ENCODE measurements around the gene DYNC2H1. TPM values are rescaled to one million over a fixed set of nuclear protein-coding genes. Genes with fewer than 3 reads are reported as not detected.

Gene DYNC2H1
- total and polyA plus RNA-seq, 7 experiments from 2014 or later = 0.31 to 4.2 (median 2.3) TPM

- POLR2A ChIA-PET = no interaction called here
- intact Hi-C loops (cut with micrococcal nuclease) = no loop called here
- H3K36me3 ChIP-seq (ENCODE audit: control insufficient read depth in 2 of 3, insufficient read depth in 3 of 3, low read length in 3 of 3) = no peaks in the 10 kb centered on the region
- ATAC-seq = no peak
- H3K4me3 Mint-ChIP-seq = no peak overlapping the region
- no peaks in the 10 kb centered on the region for H3K4me1 Mint-ChIP-seq
- no peaks in the 10 kb centered on the region for H3K4me1 ChIP-seq (ENCODE audit: control insufficient read depth in 2 of 2, insufficient read depth in 2 of 2, low read length in 2 of 2)
- CTCF ChIA-PET = no interaction called here
- no peak overlapping the region for H3K27ac Mint-ChIP-seq
- no peaks in the 10 kb centered on the region for H3K9me3 Mint-ChIP-seq
- no peaks in the 10 kb centered on the region for H3K27me3 ChIP-seq (ENCODE audit: control insufficient read depth in 2 of 2, insufficient read depth in 2 of 2, low read length in 2 of 2)
- no peak for DNase-seq
- H3K9me3 ChIP-seq (ENCODE audit: control insufficient read depth in 2 of 3, low read length in 3 of 3) = no peaks in the 10 kb centered on the region
- H3K27me3 Mint-ChIP-seq = peaks cover 0 to 3% (median 0%) of the 10 kb centered on the region in 5 donors
- peaks cover 0 to 4% (median 0%) of the 10 kb centered on the region in 5 donors for H3K36me3 Mint-ChIP-seq
- H3K27ac ChIP-seq (ENCODE audit: low read depth, low read length) = no peak overlapping the region
- no peak overlapping the region for H3K4me3 ChIP-seq (ENCODE audit: low read length)
Measured at GRCh38 chr11:103340956-103341355, 231.7 kb downstream of the DYNC2H1 start.

- no peak overlapping the region for H3K27ac ChIP-seq (ENCODE audit: low read depth, low read length)
- H3K4me1 Mint-ChIP-seq = no peaks in the 10 kb centered on the region
- no peak overlapping the region for H3K4me3 Mint-ChIP-seq
- intact Hi-C loops (cut with micrococcal nuclease) = no loop called here
- peaks cover 0 to 4% (median 0%) of the 10 kb centered on the region in 5 donors for H3K36me3 Mint-ChIP-seq
- peaks cover 0 to 3% (median 0%) of the 10 kb centered on the region in 5 donors for H3K27me3 Mint-ChIP-seq
- no peaks in the 10 kb centered on the region for H3K27me3 ChIP-seq (ENCODE audit: control insufficient read depth in 2 of 2, insufficient read depth in 2 of 2, low read length in 2 of 2)
- DNase-seq (no peak), ATAC-seq (no peak)
- no peaks in the 10 kb centered on the region for H3K9me3 Mint-ChIP-seq
- no peaks in the 10 kb centered on the region for H3K4me1 ChIP-seq (ENCODE audit: control insufficient read depth in 2 of 2, insufficient read depth in 2 of 2, low read length in 2 of 2)
- POLR2A ChIA-PET = no interaction called here
- H3K9me3 ChIP-seq (ENCODE audit: control insufficient read depth in 2 of 3, low read length in 3 of 3) = no peaks in the 10 kb centered on the region
- H3K4me3 ChIP-seq (ENCODE audit: low read length) = no peak overlapping the region
- no peak overlapping the region for H3K27ac Mint-ChIP-seq
- H3K36me3 ChIP-seq (ENCODE audit: control insufficient read depth in 2 of 3, insufficient read depth in 3 of 3, low read length in 3 of 3) = no peaks in the 10 kb centered on the region
- CTCF ChIA-PET = interaction anchor here (0.6 kb wide), 1 partner anchor 494 kb away, joined by 3 read pairs; no protein-coding TSS in a partner anchor
Measured at GRCh38 chr11:103344886-103345285, 235.7 kb downstream of the DYNC2H1 start.

GRCh38 chr11:103349595-103349994, 240.4 kb downstream of the DYNC2H1 start:
- no peak for ATAC-seq

GRCh38 chr11:103354656-103355055, 245.4 kb downstream of the DYNC2H1 start:
- peaks cover 0 to 1% (median 0%) of the 10 kb centered on the region in 7 donors for H3K4me1 Mint-ChIP-seq
- ChIA-PET POLR2A (no interaction called here), CTCF (no interaction called here)
- Histone ChIP-seq H3K4me3 (ENCODE audit: low read length) (no peak overlapping the region), H3K4me1 (ENCODE audit: control insufficient read depth in 2 of 2, insufficient read depth in 2 of 2, low read length in 2 of 2) (no peaks in the 10 kb centered on the region), H3K36me3 (ENCODE audit: control insufficient read depth in 2 of 3, insufficient read depth in 3 of 3, low read length in 3 of 3) (no peaks in the 10 kb centered on the region), H3K9me3 (ENCODE audit: control insufficient read depth in 2 of 3, low read length in 3 of 3) (no peaks in the 10 kb centered on the region), H3K27me3 (ENCODE audit: control insufficient read depth in 2 of 2, insufficient read depth in 2 of 2, low read length in 2 of 2) (no peaks in the 10 kb centered on the region), H3K27ac (ENCODE audit: low read depth, low read length) (no peak overlapping the region)
- H3K27me3 Mint-ChIP-seq = no peaks in the 10 kb centered on the region
- no peaks in the 10 kb centered on the region for H3K9me3 Mint-ChIP-seq
- ATAC-seq (no peak), DNase-seq (no peak)
- no peak overlapping the region for H3K4me3 Mint-ChIP-seq
- H3K36me3 Mint-ChIP-seq = no peaks in the 10 kb centered on the region
- H3K27ac Mint-ChIP-seq = no peak overlapping the region
- intact Hi-C loops (cut with micrococcal nuclease) = no loop called here

More at GRCh38 chr11:103349595-103349994, 240.4 kb downstream of the DYNC2H1 start:
- POLR2A ChIA-PET = no interaction called here
- Histone ChIP-seq H3K4me1 (ENCODE audit: control insufficient read depth in 2 of 2, insufficient read depth in 2 of 2, low read length in 2 of 2) (no peaks in the 10 kb centered on the region), H3K9me3 (ENCODE audit: control insufficient read depth in 2 of 3, low read length in 3 of 3) (no peaks in the 10 kb centered on the region), H3K36me3 (ENCODE audit: control insufficient read depth in 2 of 3, insufficient read depth in 3 of 3, low read length in 3 of 3) (no peaks in the 10 kb centered on the region), H3K27ac (ENCODE audit: low read depth, low read length) (no peak overlapping the region), H3K4me3 (ENCODE audit: low read length) (no peak overlapping the region), H3K27me3 (ENCODE audit: control insufficient read depth in 2 of 2, insufficient read depth in 2 of 2, low read length in 2 of 2) (no peaks in the 10 kb centered on the region)
- CTCF ChIA-PET = no interaction called here
- intact Hi-C loops (cut with micrococcal nuclease) = no loop called here
- Mint-ChIP-seq H3K9me3 (no peaks in the 10 kb centered on the region), H3K4me1 (no peaks in the 10 kb centered on the region), H3K36me3 (no peaks in the 10 kb centered on the region), H3K27ac (no peak overlapping the region), H3K4me3 (no peak overlapping the region), H3K27me3 (peaks cover 0 to 3% (median 0%) of the 10 kb centered on the region in 5 donors)
- no peak for DNase-seq

GRCh38 chr11:103358251-103358650, 249.0 kb downstream of the DYNC2H1 start:
- Histone ChIP-seq H3K9me3 (ENCODE audit: control insufficient read depth in 2 of 3, low read length in 3 of 3) (no peaks in the 10 kb centered on the region), H3K4me3 (ENCODE audit: low read length) (no peak overlapping the region), H3K36me3 (ENCODE audit: control insufficient read depth in 2 of 3, insufficient read depth in 3 of 3, low read length in 3 of 3) (no peaks in the 10 kb centered on the region), H3K4me1 (ENCODE audit: control insufficient read depth in 2 of 2, insufficient read depth in 2 of 2, low read length in 2 of 2) (no peaks in the 10 kb centered on the region), H3K27ac (ENCODE audit: low read depth, low read length) (no peak overlapping the region), H3K27me3 (ENCODE audit: control insufficient read depth in 2 of 2, insufficient read depth in 2 of 2, low read length in 2 of 2) (no peaks in the 10 kb centered on the region)
- peaks cover 0 to 1% (median 0%) of the 10 kb centered on the region in 7 donors for H3K4me1 Mint-ChIP-seq
- ATAC-seq (no peak), DNase-seq (no peak)
- no peaks in the 10 kb centered on the region for H3K9me3 Mint-ChIP-seq
- H3K36me3 Mint-ChIP-seq = no peaks in the 10 kb centered on the region
- intact Hi-C loops (cut with micrococcal nuclease) = no loop called here
- no peak overlapping the region for H3K27ac Mint-ChIP-seq
- POLR2A ChIA-PET = no interaction called here
- H3K4me3 Mint-ChIP-seq = no peak overlapping the region
- CTCF ChIA-PET = no interaction called here
- H3K27me3 Mint-ChIP-seq = no peaks in the 10 kb centered on the region

- no peaks in the 10 kb centered on the region for H3K9me3 Mint-ChIP-seq
- no peaks in the 10 kb centered on the region for H3K36me3 Mint-ChIP-seq
- ATAC-seq (no peak), DNase-seq (no peak)
- Histone ChIP-seq H3K4me3 (ENCODE audit: low read length) (no peak overlapping the region), H3K9me3 (ENCODE audit: control insufficient read depth in 2 of 3, low read length in 3 of 3) (no peaks in the 10 kb centered on the region), H3K27me3 (ENCODE audit: control insufficient read depth in 2 of 2, insufficient read depth in 2 of 2, low read length in 2 of 2) (no peaks in the 10 kb centered on the region), H3K36me3 (ENCODE audit: control insufficient read depth in 2 of 3, insufficient read depth in 3 of 3, low read length in 3 of 3) (no peaks in the 10 kb centered on the region), H3K4me1 (ENCODE audit: control insufficient read depth in 2 of 2, insufficient read depth in 2 of 2, low read length in 2 of 2) (no peaks in the 10 kb centered on the region), H3K27ac (ENCODE audit: low read depth, low read length) (no peak overlapping the region)
- POLR2A ChIA-PET = no interaction called here
- H3K4me1 Mint-ChIP-seq = peaks cover 0 to 1% (median 0%) of the 10 kb centered on the region in 7 donors
- no peaks in the 10 kb centered on the region for H3K27me3 Mint-ChIP-seq
- no peak overlapping the region for H3K27ac Mint-ChIP-seq
- no peak overlapping the region for H3K4me3 Mint-ChIP-seq
- CTCF ChIA-PET = no interaction called here
- intact Hi-C loops (cut with micrococcal nuclease) = no loop called here
Measured at GRCh38 chr11:103359216-103359615, 250.0 kb downstream of the DYNC2H1 start.

- H3K27me3 ChIP-seq (ENCODE audit: control insufficient read depth in 2 of 2, insufficient read depth in 2 of 2, low read length in 2 of 2) = no peaks in the 10 kb centered on the region
- Mint-ChIP-seq H3K27ac (no peak overlapping the region), H3K4me3 (no peak overlapping the region), H3K27me3 (no peaks in the 10 kb centered on the region), H3K9me3 (no peaks in the 10 kb centered on the region), H3K4me1 (no peaks in the 10 kb centered on the region), H3K36me3 (no peaks in the 10 kb centered on the region)
- H3K4me3 ChIP-seq (ENCODE audit: low read length) = no peak overlapping the region
- CTCF ChIA-PET = no interaction called here
- H3K36me3 ChIP-seq (ENCODE audit: control insufficient read depth in 2 of 3, insufficient read depth in 3 of 3, low read length in 3 of 3) = no peaks in the 10 kb centered on the region
- H3K4me1 ChIP-seq (ENCODE audit: control insufficient read depth in 2 of 2, insufficient read depth in 2 of 2, low read length in 2 of 2) = no peaks in the 10 kb centered on the region
- POLR2A ChIA-PET = no interaction called here
- DNase-seq (no peak), ATAC-seq (no peak)
- no peak overlapping the region for H3K27ac ChIP-seq (ENCODE audit: low read depth, low read length)
- H3K9me3 ChIP-seq (ENCODE audit: control insufficient read depth in 2 of 3, low read length in 3 of 3) = no peaks in the 10 kb centered on the region
- intact Hi-C loops (cut with micrococcal nuclease) = no loop called here
Measured at GRCh38 chr11:103364687-103365086, 255.5 kb downstream of the DYNC2H1 start.
